ENCODE data around the gene TPMT. TPM values are rescaled to one million over a fixed set of nuclear protein-coding genes. Genes with fewer than 3 reads are reported as not detected.

Gene TPMT
- total RNA-seq, 4 donors from 2014 or later = 15.1 to 53.5 (median 32.8) TPM

- DNase-seq = no peak
Observed at GRCh38 chr6:18132346-18132745, 22.5 kb downstream of the TPMT start.

DNA sequence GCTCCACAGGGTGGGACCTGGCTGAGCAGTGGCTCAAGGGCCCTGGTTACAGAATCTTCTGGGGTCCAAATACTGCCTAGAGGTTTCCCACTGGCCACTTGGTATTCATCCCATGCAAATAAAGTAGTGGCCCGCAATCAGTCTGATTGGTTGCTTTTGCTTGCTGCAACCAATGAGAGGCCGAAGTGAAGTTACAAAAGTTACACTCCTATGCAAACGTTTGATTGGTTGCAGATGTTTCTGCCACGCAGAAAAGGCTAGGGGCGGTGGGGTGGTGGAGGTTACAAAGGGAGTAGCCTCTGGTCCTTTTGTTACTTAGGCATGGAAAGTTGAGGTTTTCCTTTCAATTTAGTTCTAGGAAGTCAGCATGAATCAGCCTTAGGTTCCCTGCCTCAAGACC is 28.8 kb downstream of the TPMT start:
- Histone ChIP-seq H3K9me3 (no peaks in the 10 kb centered on the region), H3K27ac (no peak overlapping the region), H3K4me3 (no peak overlapping the region), H3K27me3 (no peaks in the 10 kb centered on the region), H3K4me1 (peaks cover 0 to 10% (median 5%) of the 10 kb centered on the region in 4 donors), H3K36me3 (peaks cover 0 to 9% (median 3%) of the 10 kb centered on the region in 4 donors)
- in situ Hi-C loops (cut with MboI; ENCODE audit: low pct_ligation_motif_present in 1 of 4, low pct_unique_long_range_greater_than_20kb in 1 of 4, low sequenced_read_pairs in 3 of 4) = loop anchor here in 2 of 4 donors (10.0 to 25.0 kb wide), 3 partner anchors 281 to 964 kb away; no protein-coding TSS in a partner anchor
- DNase-seq = no peak
- 70 to 72% methylated on average over 5 of the region's 5 CpGs for WGBS, 2 donors (ENCODE audit: low coverage in 1 of 2)
- intact Hi-C loops (cut with DNase I; ENCODE audit: low total_unique reads) = loop anchor here (10.0 kb wide), 2 partner anchors 141 to 281 kb away; partner anchors contain the start of gene KIF13A
- TF ChIP-seq, protein P1, sequence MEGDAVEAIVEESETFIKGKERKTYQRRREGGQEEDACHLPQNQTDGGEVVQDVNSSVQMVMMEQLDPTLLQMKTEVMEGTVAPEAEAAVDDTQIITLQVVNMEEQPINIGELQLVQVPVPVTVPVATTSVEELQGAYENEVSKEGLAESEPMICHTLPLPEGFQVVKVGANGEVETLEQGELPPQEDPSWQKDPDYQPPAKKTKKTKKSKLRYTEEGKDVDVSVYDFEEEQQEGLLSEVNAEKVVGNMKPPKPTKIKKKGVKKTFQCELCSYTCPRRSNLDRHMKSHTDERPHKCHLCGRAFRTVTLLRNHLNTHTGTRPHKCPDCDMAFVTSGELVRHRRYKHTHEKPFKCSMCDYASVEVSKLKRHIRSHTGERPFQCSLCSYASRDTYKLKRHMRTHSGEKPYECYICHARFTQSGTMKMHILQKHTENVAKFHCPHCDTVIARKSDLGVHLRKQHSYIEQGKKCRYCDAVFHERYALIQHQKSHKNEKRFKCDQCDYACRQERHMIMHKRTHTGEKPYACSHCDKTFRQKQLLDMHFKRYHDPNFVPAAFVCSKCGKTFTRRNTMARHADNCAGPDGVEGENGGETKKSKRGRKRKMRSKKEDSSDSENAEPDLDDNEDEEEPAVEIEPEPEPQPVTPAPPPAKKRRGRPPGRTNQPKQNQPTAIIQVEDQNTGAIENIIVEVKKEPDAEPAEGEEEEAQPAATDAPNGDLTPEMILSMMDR (IDR thresholded peaks at IDR 0.05) = no peak
- TF ChIP-seq POLR2A (IDR thresholded peaks at IDR 0.05) (no peak), POLR2AphosphoS5 (IDR thresholded peaks at IDR 0.05) (no peak), EP300 (IDR thresholded peaks at IDR 0.05; ENCODE audit: low read depth) (no peak)

More at GRCh38 chr6:18132346-18132745, 22.5 kb downstream of the TPMT start:
- no peaks in the 10 kb centered on the region for H3K4me1 ChIP-seq
- H3K27ac ChIP-seq = no peak overlapping the region
- H3K4me3 ChIP-seq = no peak overlapping the region
- intact Hi-C loops (cut with DNase I; ENCODE audit: low total_unique reads) (no loop called here), in situ Hi-C loops (cut with MboI; ENCODE audit: low pct_ligation_motif_present in 1 of 4, low pct_unique_long_range_greater_than_20kb in 1 of 4, low sequenced_read_pairs in 3 of 4) (loop anchor here in 2 of 4 donors (25.0 kb wide), 2 partner anchors 545 to 970 kb away; no protein-coding TSS in a partner anchor)
- H3K9me3 ChIP-seq = no peaks in the 10 kb centered on the region
- WGBS, 2 donors (ENCODE audit: low coverage in 1 of 2) = 96 to 99% methylated on average over 3 of the region's 3 CpGs
- H3K36me3 ChIP-seq = peaks cover 0 to 21% (median 7%) of the 10 kb centered on the region in 4 donors
- H3K27me3 ChIP-seq = no peaks in the 10 kb centered on the region
- no peak for TF ChIP-seq EP300 (IDR thresholded peaks at IDR 0.05; ENCODE audit: low read depth)
- TF ChIP-seq, protein P1 (IDR thresholded peaks at IDR 0.05) = no peak
- TF ChIP-seq POLR2A (IDR thresholded peaks at IDR 0.05) = no peak
- no peak for TF ChIP-seq POLR2AphosphoS5 (IDR thresholded peaks at IDR 0.05)

- Histone ChIP-seq H3K9me3 (no peaks in the 10 kb centered on the region), H3K27me3 (no peaks in the 10 kb centered on the region), H3K4me1 (peaks cover 0 to 16% (median 7%) of the 10 kb centered on the region in 4 donors), H3K4me3 (peak within 1 kb of the TSS; percentile 23 to 54 (median 38)), H3K27ac (peak within 1 kb of the TSS; percentile 57 to 74 (median 64)), H3K36me3 (no peaks in the 10 kb centered on the region)
- peak; percentile 89 for DNase-seq
- in situ Hi-C loops (cut with MboI; ENCODE audit: low pct_ligation_motif_present in 1 of 4, low pct_unique_long_range_greater_than_20kb in 1 of 4, low sequenced_read_pairs in 3 of 4) = loop anchor here (10.0 to 25.0 kb wide), 4 partner anchors 135 to 535 kb away; partner anchors contain the start of gene KIF13A (in 1 of the 4)
- 31 to 57% methylated on average over 8 to 73 of the region's 82 CpGs for WGBS, 2 donors (ENCODE audit: low coverage in 1 of 2)
- intact Hi-C loops (cut with DNase I; ENCODE audit: low total_unique reads) = loop anchor here (10.0 kb wide), 2 partner anchors 138 to 278 kb away; partner anchors contain the start of gene KIF13A
- peak; percentile 49 for TF ChIP-seq POLR2A (IDR thresholded peaks at IDR 0.05)
- TF ChIP-seq, protein P1 (IDR thresholded peaks at IDR 0.05) = peak; percentile 89 to 98 (median 93)
- TF ChIP-seq EP300 (IDR thresholded peaks at IDR 0.05; ENCODE audit: low read depth) = no peak
- peak; percentile 62 to 86 (median 82) for TF ChIP-seq POLR2AphosphoS5 (IDR thresholded peaks at IDR 0.05)
Observed at GRCh38 chr6:18122128-18123093, 32.5 kb downstream of the TPMT start, which contains the start of gene NHLRC1. Gene NHLRC1 (minus strand): TSS chr6:18122677. CDS start chr6:18122606, 71 bp downstream.

Data from transverse colon (tissue), 4 donors.